ENCODE results near the gene PORCN.
"Not testable (repeated sequence)": the region's sequence is repeated elsewhere in the genome, so short reads cannot be mapped to it uniquely, and the experiment has no call there.

The PORCN gene

GRCh38 chrX:48540480-48540879 lies 31.7 kb downstream of the PORCN start:
- no peak for DNase-seq (ENCODE audit: low read depth)

GRCh38 chrX:48541140-48541814 lies 32.5 kb downstream of the PORCN start:
- no peak for DNase-seq (ENCODE audit: low read depth)

DNA sequence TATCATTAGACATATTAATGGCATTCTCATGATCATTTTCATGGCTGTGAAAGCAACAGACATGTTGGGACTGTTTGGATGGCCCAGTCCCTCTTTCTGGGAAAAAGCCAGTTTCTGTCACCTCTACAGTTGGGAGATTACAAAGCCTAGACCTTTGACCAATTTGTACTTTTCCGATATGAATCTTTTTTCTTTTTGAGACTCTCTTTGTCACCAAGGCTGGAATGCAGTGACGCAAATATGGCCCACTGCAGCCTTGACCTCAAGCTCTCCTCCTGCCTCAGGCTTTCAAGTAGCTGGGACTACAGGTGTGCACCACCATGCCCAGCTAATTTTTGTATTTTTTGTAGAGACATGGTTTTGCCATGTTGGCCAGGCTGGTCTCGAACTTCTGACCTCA lies 40.1 kb downstream of the PORCN start:
- no peak for DNase-seq (ENCODE audit: low read depth)

- not testable (repeated sequence) for DNase-seq (ENCODE audit: low read depth)
Measured at GRCh38 chrX:48555731-48556325, 47.0 kb downstream of the PORCN start.

GRCh38 chrX:48558271-48558670 lies 49.5 kb downstream of the PORCN start:
- no peak for DNase-seq (ENCODE audit: low read depth)

- no peak for DNase-seq (ENCODE audit: low read depth)
Measured at GRCh38 chrX:48559636-48560035, 50.8 kb downstream of the PORCN start.

DNA sequence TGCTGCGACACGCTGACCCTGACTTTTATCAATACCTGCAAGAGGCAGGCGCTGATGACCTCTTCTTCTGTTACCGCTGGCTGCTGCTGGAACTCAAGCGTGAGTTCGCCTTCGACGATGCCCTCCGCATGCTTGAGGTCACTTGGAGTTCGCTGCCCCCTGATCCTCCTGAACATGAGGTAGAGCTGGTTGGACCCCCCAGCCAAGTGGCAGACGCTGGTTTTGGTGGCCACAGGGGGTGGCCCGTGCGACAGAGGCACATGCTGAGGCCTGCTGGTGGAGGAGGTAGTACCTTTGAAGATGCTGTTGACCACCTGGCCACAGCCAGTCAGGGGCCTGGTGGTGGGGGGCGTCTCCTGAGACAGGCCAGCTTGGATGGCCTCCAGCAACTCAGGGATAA lies 51.3 kb downstream of the PORCN start:
- no peak for DNase-seq (ENCODE audit: low read depth)

DNA sequence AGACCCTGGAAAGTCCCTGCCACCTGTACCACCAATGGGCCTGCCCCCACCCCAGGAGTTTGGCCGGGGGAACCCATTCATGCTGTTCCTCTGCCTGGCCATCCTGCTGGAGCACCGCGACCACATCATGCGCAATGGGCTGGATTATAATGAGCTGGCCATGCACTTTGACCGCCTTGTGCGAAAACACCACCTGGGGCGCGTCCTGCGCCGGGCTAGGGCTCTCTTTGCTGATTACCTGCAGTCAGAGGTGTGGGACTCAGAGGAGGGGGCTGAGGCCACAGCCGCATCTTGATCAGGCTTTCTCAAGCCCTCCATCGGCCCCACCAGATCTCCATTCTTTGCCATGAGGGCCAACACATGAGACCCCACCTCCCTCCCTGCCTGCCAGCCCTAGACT lies 51.9 kb downstream of the PORCN start:
- DNase-seq (ENCODE audit: low read depth) = no peak

- DNase-seq (ENCODE audit: low read depth) = no peak
Measured at GRCh38 chrX:48569958-48570357, 61.2 kb downstream of the PORCN start.

Measured in activated T-cell treated with anti-CD3 and anti-CD28 coated beads for 1 hour (primary cell).